Neutrophil (primary cell): ENCODE results near the gene DNAJC2.

ENCODE experiments used
- H3K27ac ChIP-seq: fragments of 200-600 bp; sonication (generic); 2 replicates; pipeline ENCODE4 v1.5.1; 2016; ENCODE audit warnings: mild to moderate bottlenecking, moderate library complexity
- H3K27me3 ChIP-seq: fragments of 200-600 bp; sonication (generic); 2 replicates; pipeline ENCODE4 v1.6.0; 2016; ENCODE audit warnings: mild to moderate bottlenecking
- H3K36me3 ChIP-seq: fragments of 200-600 bp; sonication (generic); 2 replicates; pipeline ENCODE4 v1.5.1; 2017
- H3K4me1 ChIP-seq, 2 experiments: fragments of 200-600 bp in 1 of 2; sonication (generic) in 1 of 2; 1 replicate in 1 of 2; 2 replicates in 1 of 2; pipeline versions ENCODE4 v1.5.1 to v1.6.1; 2013 to 2016; ENCODE audit warnings: low read depth in 1 of 2, low read length in 1 of 2, mild to moderate bottlenecking in 1 of 2, moderate library complexity in 1 of 2; ENCODE audit not compliant: control insufficient read depth in 1 of 2, insufficient read depth in 1 of 2
- H3K4me3 ChIP-seq, 2 experiments: fragments of 200-600 bp in 1 of 2; sonication (generic) in 1 of 2; 1 replicate in 1 of 2; 2 replicates in 1 of 2; pipeline ENCODE4 v1.5.1; 2013 to 2016; ENCODE audit warnings: low read depth in 1 of 2, low read length in 1 of 2, mild to moderate bottlenecking in 1 of 2, moderate library complexity in 1 of 2
- H3K9me3 ChIP-seq: fragments of 200-600 bp; sonication (generic); 2 replicates; pipeline ENCODE4 v1.5.1; 2016
- CTCF ChIP-seq: fragments of 200-600 bp; sonication (generic); IDR thresholded peaks from 2 replicates; pipeline ENCODE4 v1.5.1; 2016; ENCODE audit warnings: antibody characterized with exemption

DNAJC2 gene

GRCh38 chr7:103338864-103339263 lies 5.7 kb downstream of the DNAJC2 start:
- Histone ChIP-seq H3K27me3 (no peaks in the 10 kb centered on the region), H3K36me3 (peaks cover 40% of the 10 kb centered on the region), H3K4me1 (peaks cover 4 to 6% of the 10 kb centered on the region in 2 experiments), H3K9me3 (no peaks in the 10 kb centered on the region), H3K27ac (no peak overlapping the region), H3K4me3 (no peak overlapping the region)
- TF ChIP-seq CTCF = no peak

- Histone ChIP-seq H3K36me3 (peaks cover 40% of the 10 kb centered on the region), H3K9me3 (no peaks in the 10 kb centered on the region), H3K4me1 (no peaks in the 10 kb centered on the region), H3K27me3 (no peaks in the 10 kb centered on the region), H3K27ac (no peak overlapping the region), H3K4me3 (no peak overlapping the region)
- TF ChIP-seq CTCF = no peak
Observed at GRCh38 chr7:103336761-103337160, 7.8 kb downstream of the DNAJC2 start.

- no peak overlapping the region for H3K27ac ChIP-seq
- H3K36me3 ChIP-seq = peaks cover 68% of the 10 kb centered on the region
- TF ChIP-seq CTCF = no peak
Observed at GRCh38 chr7:103325744-103326143, 18.8 kb downstream of the DNAJC2 start.

GRCh38 chr7:103317009-103317408 lies 27.6 kb downstream of the DNAJC2 start:
- Histone ChIP-seq H3K36me3 (peaks cover 95% of the 10 kb centered on the region), H3K4me3 (no peak overlapping the region), H3K27ac (no peak overlapping the region), H3K27me3 (no peaks in the 10 kb centered on the region), H3K9me3 (no peaks in the 10 kb centered on the region), H3K4me1 (no peaks in the 10 kb centered on the region)
- no peak for TF ChIP-seq CTCF

More at GRCh38 chr7:103325744-103326143, 18.8 kb downstream of the DNAJC2 start:
- H3K4me1 ChIP-seq = no peaks in the 10 kb centered on the region
- no peaks in the 10 kb centered on the region for H3K27me3 ChIP-seq
- no peak overlapping the region for H3K4me3 ChIP-seq
- no peaks in the 10 kb centered on the region for H3K9me3 ChIP-seq

GRCh38 chr7:103316380-103316941 lies 28.1 kb downstream of the DNAJC2 start:
- no peaks in the 10 kb centered on the region for H3K4me1 ChIP-seq
- no peak overlapping the region for H3K4me3 ChIP-seq
- no peak overlapping the region for H3K27ac ChIP-seq
- H3K36me3 ChIP-seq = peaks cover 97% of the 10 kb centered on the region
- no peaks in the 10 kb centered on the region for H3K27me3 ChIP-seq
- TF ChIP-seq CTCF = no peak
- H3K9me3 ChIP-seq = no peaks in the 10 kb centered on the region

GRCh38 chr7:103314852-103315251 lies 29.7 kb downstream of the DNAJC2 start:
- Histone ChIP-seq H3K27me3 (no peaks in the 10 kb centered on the region), H3K4me1 (no peaks in the 10 kb centered on the region), H3K9me3 (no peaks in the 10 kb centered on the region), H3K27ac (no peak overlapping the region), H3K4me3 (no peak overlapping the region), H3K36me3 (peaks cover 97% of the 10 kb centered on the region)
- TF ChIP-seq CTCF = no peak
